Fibroblast of pulmonary artery (primary cell): Measurements from ENCODE around the gene NUBPL.
"Not testable (repeated sequence)": the region's sequence is repeated elsewhere in the genome, so short reads cannot be mapped to it uniquely, and the experiment has no call there.

Source experiments
- DNase-seq: peaks from one replicate; pipeline ENCODE4 v3.0.0-alpha.2; 2010; ENCODE audit warnings: low read depth
- H3K4me3 ChIP-seq: replicated peaks from 2 replicates; pipeline ENCODE4 v1.5.1; 2011; ENCODE audit warnings: low read depth, mild to moderate bottlenecking, control low read depth, low read length, moderate library complexity
- CTCF ChIP-seq: IDR thresholded peaks from 2 replicates; pipeline ENCODE4 v1.5.1; 2011; ENCODE audit warnings: mild to moderate bottlenecking, control low read depth, low read length, inconsistent platforms; ENCODE audit errors: missing control alignments

The NUBPL gene

GRCh38 chr14:31592122-31592521, 30.9 kb downstream of the NUBPL start:
- H3K4me3 ChIP-seq, result no peak overlapping the region
- no peak for DNase-seq
- no peak for TF ChIP-seq CTCF

GRCh38 chr14:31592631-31593030, 31.4 kb downstream of the NUBPL start:
- peak; percentile 28 for DNase-seq
- TF ChIP-seq CTCF, result no peak
- no peak overlapping the region for H3K4me3 ChIP-seq

GRCh38 chr14:31596342-31597095, 35.3 kb downstream of the NUBPL start:
- H3K4me3 ChIP-seq, result no peak overlapping the region
- no peak for DNase-seq
- TF ChIP-seq CTCF, result no peak

- DNase-seq, result no peak
- no peak for TF ChIP-seq CTCF
These were observed 44.5 kb downstream of the NUBPL start for GRCh38 chr14:31605702-31606101.

GRCh38 chr14:31611778-31612433, 50.7 kb downstream of the NUBPL start:
- no peak for DNase-seq
- H3K4me3 ChIP-seq, result no peak overlapping the region
- no peak for TF ChIP-seq CTCF

More at GRCh38 chr14:31605702-31606101, 44.5 kb downstream of the NUBPL start:
- H3K4me3 ChIP-seq, result no peak overlapping the region

- no peak for DNase-seq
- no peak for TF ChIP-seq CTCF
These were observed 52.0 kb downstream of the NUBPL start for GRCh38 chr14:31613188-31613587.

GRCh38 chr14:31618884-31619283, 57.7 kb downstream of the NUBPL start:
- H3K4me3 ChIP-seq, DNase-seq: not testable (repeated sequence)

More at GRCh38 chr14:31613188-31613587, 52.0 kb downstream of the NUBPL start:
- H3K4me3 ChIP-seq, result no peak overlapping the region
